NCI-H1417 (cell line): Measurements from ENCODE around the gene ADSS2.

Experiments used
- DNase-seq, 3 experiments: peaks; one replicate each; lab custom pipeline; 2025; lab: John Stamatoyannopoulos, UW

The ADSS2 gene

GRCh38 chr1:244445320-244446181, 6.2 kb downstream of the ADSS2 start:
- no peak for DNase-seq

GRCh38 chr1:244444854-244445253, 6.9 kb downstream of the ADSS2 start:
- peak in 1 of 3 experiments; percentile 21 for DNase-seq

GRCh38 chr1:244442850-244443249, 8.9 kb downstream of the ADSS2 start:
- DNase-seq: no peak

GRCh38 chr1:244439391-244440032, 12.2 kb downstream of the ADSS2 start:
- DNase-seq: no peak

GRCh38 chr1:244437086-244437468, 14.6 kb downstream of the ADSS2 start:
- DNase-seq: no peak

GRCh38 chr1:244436336-244437085, 15.2 kb downstream of the ADSS2 start:
- no peak for DNase-seq

- DNase-seq: no peak
Measured at GRCh38 chr1:244435562-244436205, 16.0 kb downstream of the ADSS2 start.

GRCh38 chr1:244431166-244431565, 20.5 kb downstream of the ADSS2 start:
- no peak for DNase-seq

- no peak for DNase-seq
Measured at GRCh38 chr1:244429818-244430217, 21.9 kb downstream of the ADSS2 start.

GRCh38 chr1:244427647-244428046, 24.1 kb downstream of the ADSS2 start:
- no peak for DNase-seq

GRCh38 chr1:244424649-244425334, 26.9 kb downstream of the ADSS2 start:
- no peak for DNase-seq

GRCh38 chr1:244422174-244422573, 29.5 kb downstream of the ADSS2 start:
- no peak for DNase-seq

- DNase-seq: no peak
Measured at GRCh38 chr1:244419024-244419423, 32.7 kb downstream of the ADSS2 start.

GRCh38 chr1:244414543-244414942, 37.2 kb downstream of the ADSS2 start:
- no peak for DNase-seq

GRCh38 chr1:244413736-244414135, 38.0 kb downstream of the ADSS2 start:
- no peak for DNase-seq

GRCh38 chr1:244412176-244412575, 39.5 kb downstream of the ADSS2 start:
- DNase-seq: no peak

GRCh38 chr1:244409701-244410100, 42.0 kb downstream of the ADSS2 start:
- DNase-seq: no peak

GRCh38 chr1:244406337-244406736, 45.4 kb downstream of the ADSS2 start:
- DNase-seq: no peak

- no peak for DNase-seq
Measured at GRCh38 chr1:244405856-244406255, 45.9 kb downstream of the ADSS2 start.

GRCh38 chr1:244403431-244403830, 48.3 kb downstream of the ADSS2 start:
- no peak for DNase-seq

GRCh38 chr1:244400974-244401373, 50.7 kb downstream of the ADSS2 start:
- no peak for DNase-seq

- DNase-seq: no peak
Measured at GRCh38 chr1:244397131-244397530, 54.6 kb downstream of the ADSS2 start.
